Activated CD8-positive, alpha-beta memory T cell treated with anti-CD3 and anti-CD28 coated beads for 48 hours (primary cell): ENCODE measurements around the gene PTPN4.

Source experiments
- DNase-seq, 3 experiments: peaks; one replicate each; pipeline ENCODE4 v3.0.0-alpha.2; 2020; ENCODE audit warnings: low read depth in 2 of 3, low spot score in 2 of 3

PTPN4 gene

GRCh38 chr2:119852214-119852613 lies 92.5 kb downstream of the PTPN4 start:
- no peak for DNase-seq

GRCh38 chr2:119853777-119854399 lies 94.2 kb downstream of the PTPN4 start:
- DNase-seq: no peak

- DNase-seq: no peak
These were observed 96.8 kb downstream of the PTPN4 start for GRCh38 chr2:119856469-119856901.

- DNase-seq: no peak
These were observed 98.0 kb downstream of the PTPN4 start for GRCh38 chr2:119857742-119858141.

GRCh38 chr2:119859528-119859927 lies 99.8 kb downstream of the PTPN4 start:
- no peak for DNase-seq

GRCh38 chr2:119860924-119861323 lies 101.2 kb downstream of the PTPN4 start:
- DNase-seq: no peak

GRCh38 chr2:119862127-119862889 lies 102.6 kb downstream of the PTPN4 start:
- no peak for DNase-seq

GRCh38 chr2:119864318-119864717 lies 104.6 kb downstream of the PTPN4 start:
- no peak for DNase-seq

- no peak for DNase-seq
These were observed 112.0 kb downstream of the PTPN4 start for GRCh38 chr2:119871725-119872124.

- no peak for DNase-seq
These were observed 113.9 kb downstream of the PTPN4 start for GRCh38 chr2:119873350-119874315.

- no peak for DNase-seq
These were observed 119.8 kb downstream of the PTPN4 start for GRCh38 chr2:119879502-119879901.

- no peak for DNase-seq
These were observed 129.0 kb downstream of the PTPN4 start for GRCh38 chr2:119888680-119889079.

- no peak for DNase-seq
These were observed 138.1 kb downstream of the PTPN4 start for GRCh38 chr2:119897736-119898395.

- no peak for DNase-seq
These were observed 141.3 kb downstream of the PTPN4 start for GRCh38 chr2:119901013-119901412.

- DNase-seq: no peak
These were observed 150.8 kb downstream of the PTPN4 start for GRCh38 chr2:119910566-119910965.

- no peak for DNase-seq
These were observed 154.5 kb downstream of the PTPN4 start for GRCh38 chr2:119914266-119914665.

- no peak for DNase-seq
These were observed 162.1 kb downstream of the PTPN4 start for GRCh38 chr2:119921825-119922224.

- no peak for DNase-seq
These were observed 163.0 kb downstream of the PTPN4 start for GRCh38 chr2:119922699-119923098.

GRCh38 chr2:119929537-119929936 lies 169.8 kb downstream of the PTPN4 start:
- DNase-seq: no peak

- no peak for DNase-seq
These were observed 173.1 kb downstream of the PTPN4 start for GRCh38 chr2:119932809-119933208.

- DNase-seq: no peak
These were observed 174.6 kb downstream of the PTPN4 start for GRCh38 chr2:119934319-119934718.
